Measurements from ENCODE around the gene MYO1G.

The MYO1G gene

GRCh38 chr7:44930921-44931320 is 47.9 kb downstream of the MYO1G start:
- no peak for DNase-seq

GRCh38 chr7:44922351-44922694 is 56.5 kb downstream of the MYO1G start:
- no peak for DNase-seq

- DNase-seq: no peak
These were observed 57.0 kb downstream of the MYO1G start for GRCh38 chr7:44921607-44922350.

- DNase-seq: no peak
These were observed 58.7 kb downstream of the MYO1G start for GRCh38 chr7:44920119-44920518.

GRCh38 chr7:44918029-44918428 is 60.8 kb downstream of the MYO1G start:
- DNase-seq: no peak

GRCh38 chr7:44917465-44917864 is 61.4 kb downstream of the MYO1G start:
- no peak for DNase-seq

- peak; percentile 56 for DNase-seq
These were observed 63.7 kb downstream of the MYO1G start for GRCh38 chr7:44914992-44915607.

GRCh38 chr7:44912775-44913347 is 66.0 kb downstream of the MYO1G start:
- DNase-seq: no peak
